SH-SY5Y (cell line): ENCODE measurements around the gene GRM8.

Experiments
- GATA2 ChIP-seq: IDR thresholded peaks from 2 replicates; pipeline ENCODE4 v1.6.1; 2011; ENCODE audit warnings: mild to moderate bottlenecking, low read depth, low read length
- GATA3 ChIP-seq: IDR thresholded peaks from 2 replicates; pipeline ENCODE4 v1.6.1; 2011; ENCODE audit warnings: low read depth, mild to moderate bottlenecking, low read length, moderate library complexity

DNA sequence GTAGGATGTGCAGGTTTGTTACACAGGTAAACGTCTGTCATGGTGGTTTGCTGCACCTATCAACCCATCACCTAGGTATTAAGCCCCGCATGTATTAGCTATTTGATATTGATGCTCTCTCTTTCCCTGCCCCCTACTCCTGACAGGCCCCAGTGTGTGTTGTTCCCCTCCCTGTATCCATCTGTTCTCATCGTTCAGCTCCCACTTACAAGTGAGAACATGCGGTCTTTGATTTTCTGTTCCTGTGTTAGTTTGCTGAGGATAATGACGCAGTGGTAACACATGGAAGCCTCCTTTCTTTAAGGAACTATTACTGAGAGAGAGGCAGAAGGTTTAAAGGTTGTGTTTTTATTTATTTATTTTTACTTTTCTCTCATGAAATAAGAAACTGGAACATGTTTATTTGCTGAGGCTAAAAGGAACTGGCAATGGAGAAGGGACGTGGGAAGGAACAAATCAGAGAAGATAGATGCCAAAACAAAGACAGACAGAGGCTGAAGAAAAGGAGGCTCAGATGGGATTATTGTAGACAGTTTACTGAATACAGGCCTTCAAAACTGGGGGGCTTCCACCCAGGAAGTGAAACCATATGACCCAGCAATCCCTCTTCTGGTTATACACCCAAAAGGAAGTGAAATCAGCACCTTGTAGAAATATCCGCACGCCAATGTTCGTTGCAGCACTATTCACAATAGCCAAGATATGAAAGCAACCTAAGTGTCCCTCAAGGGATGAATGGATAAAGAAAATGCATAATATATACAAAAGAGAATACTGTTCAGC lies 556.3 kb downstream of the GRM8 start:
- TF ChIP-seq GATA2 = no peak
- no peak for TF ChIP-seq GATA3
